DND-41 (cell line): ENCODE data around the gene ITM2C.
A peak's percentile ranks its signal among the peaks of the same experiment; 100 is the strongest.

Experiments used
- ATAC-seq: fragments of 200-7000 bp; cut with Tn5 transposase; 3 replicates; pipeline ENCODE4 v1.9.1; 2021; ENCODE audit warnings: low read depth; ENCODE audit not compliant: insufficient read depth
- DNase-seq: peaks from one replicate; pipeline ENCODE4 v3.0.0-alpha.2; 2020
- H2AFZ ChIP-seq: 2 replicates; pipeline ENCODE4 v1.6.0; 2012; ENCODE audit warnings: low read depth, low read length
- H3K27ac ChIP-seq: 2 replicates; pipeline ENCODE4 v1.5.1; 2012; ENCODE audit warnings: low read length, inconsistent platforms
- H3K27me3 ChIP-seq: fragments of 200-600 bp; sonication (generic); 2 replicates; pipeline ENCODE4 v1.6.0; 2012; ENCODE audit warnings: low read length, mild to moderate bottlenecking, inconsistent platforms; ENCODE audit not compliant: insufficient read depth, poor library complexity
- H3K36me3 ChIP-seq: 2 replicates; pipeline ENCODE4 v1.5.1; 2012; ENCODE audit warnings: low read length, inconsistent platforms; ENCODE audit not compliant: insufficient read depth
- H3K4me1 ChIP-seq: 2 replicates; pipeline ENCODE4 v1.5.1; 2012; ENCODE audit warnings: mild to moderate bottlenecking, low read length; ENCODE audit not compliant: insufficient read depth
- H3K4me2 ChIP-seq: 2 replicates; pipeline ENCODE4 v1.6.0; 2012; ENCODE audit warnings: mild to moderate bottlenecking, moderate library complexity, low read length, inconsistent platforms; ENCODE audit not compliant: insufficient read depth
- H3K4me3 ChIP-seq, 2 experiments: fragments of 200-600 bp in 1 of 2; shearing (Covaris generic) in 1 of 2; 2 replicates each; pipeline ENCODE4 v1.5.1; 2012 to 2016; ENCODE audit warnings: inconsistent platforms in 2 of 2, low read length in 2 of 2, mild to moderate bottlenecking in 2 of 2, low read depth in 1 of 2, moderate library complexity in 1 of 2
- H3K79me2 ChIP-seq: 2 replicates; pipeline ENCODE4 v1.6.0; 2012; ENCODE audit warnings: low read length, inconsistent platforms; ENCODE audit not compliant: insufficient read depth
- H3K9ac ChIP-seq: 2 replicates; pipeline ENCODE4 v1.6.0; 2012; ENCODE audit warnings: low read depth, mild to moderate bottlenecking, inconsistent platforms, low read length, moderate library complexity
- H3K9me3 ChIP-seq: 2 replicates; pipeline ENCODE4 v1.5.1; 2012; ENCODE audit warnings: low read length, moderate library complexity, mild to moderate bottlenecking, inconsistent platforms; ENCODE audit not compliant: insufficient read depth, severe bottlenecking
- H4K20me1 ChIP-seq: 2 replicates; pipeline ENCODE4 v1.6.0; 2012; ENCODE audit warnings: low read length; ENCODE audit not compliant: insufficient read depth
- CTCF ChIP-seq: IDR thresholded peaks from 2 replicates; pipeline ENCODE4 v1.5.1; 2012; ENCODE audit warnings: borderline replicate concordance, low read length, moderate library complexity, mild to moderate bottlenecking; ENCODE audit not compliant: poor library complexity, severe bottlenecking; ENCODE audit errors: extremely low read depth
- EZH2 ChIP-seq: IDR thresholded peaks from 3 replicates; pipeline ENCODE4 v1.6.1; 2012; ENCODE audit warnings: borderline replicate concordance, low read depth, mild to moderate bottlenecking, moderate library complexity, low read length, inconsistent platforms; ENCODE audit not compliant: severe bottlenecking

The ITM2C gene

GRCh38 chr2:230902180-230902899 lies 37.6 kb downstream of the ITM2C start:
- H2AFZ ChIP-seq, result no peak overlapping the region
- peak; percentile 67 for DNase-seq
- peak; percentile 82 for ATAC-seq
- no peak overlapping the region for H3K4me3 ChIP-seq
- H4K20me1 ChIP-seq, result 0 out of 2 replicates have a peak, but pooled peaks cover 4% of the 10 kb centered on the region
- H3K4me2 ChIP-seq, result no peak overlapping the region
- H3K4me1 ChIP-seq, result no peaks in the 10 kb centered on the region
- no peak overlapping the region for H3K27ac ChIP-seq
- H3K36me3 ChIP-seq, result no peaks in the 10 kb centered on the region
- no peak overlapping the region for H3K9ac ChIP-seq
- no peaks in the 10 kb centered on the region for H3K9me3 ChIP-seq
- no peaks in the 10 kb centered on the region for H3K79me2 ChIP-seq
- TF ChIP-seq CTCF (peak; percentile 98), EZH2 (no peak)
- peaks cover 33% of the 10 kb centered on the region for H3K27me3 ChIP-seq

- Histone ChIP-seq H3K4me1 (no peaks in the 10 kb centered on the region), H3K79me2 (no peaks in the 10 kb centered on the region), H4K20me1 (no peaks in the 10 kb centered on the region), H3K27me3 (peaks cover 27% of the 10 kb centered on the region), H2AFZ (no peak overlapping the region), H3K27ac (no peak overlapping the region), H3K4me2 (no peak overlapping the region), H3K9ac (no peak overlapping the region), H3K36me3 (no peaks in the 10 kb centered on the region), H3K4me3 (no peak overlapping the region), H3K9me3 (no peaks in the 10 kb centered on the region)
- no peak for DNase-seq
- ATAC-seq, result no peak
- no peak for TF ChIP-seq EZH2
- no peak for TF ChIP-seq CTCF
Observed at GRCh38 chr2:230903231-230904150, 38.7 kb downstream of the ITM2C start.

GRCh38 chr2:230904856-230905447 lies 40.2 kb downstream of the ITM2C start:
- no peak overlapping the region for H3K9ac ChIP-seq
- no peak overlapping the region for H3K27ac ChIP-seq
- no peaks in the 10 kb centered on the region for H3K9me3 ChIP-seq
- H3K4me1 ChIP-seq, result no peaks in the 10 kb centered on the region
- H3K4me2 ChIP-seq, result no peak overlapping the region
- TF ChIP-seq EZH2 (no peak), CTCF (no peak)
- H3K27me3 ChIP-seq, result peaks cover 18% of the 10 kb centered on the region
- no peaks in the 10 kb centered on the region; the same call in 1 of the 2 replicates for H4K20me1 ChIP-seq
- no peaks in the 10 kb centered on the region for H3K79me2 ChIP-seq
- no peaks in the 10 kb centered on the region for H3K36me3 ChIP-seq
- DNase-seq, result no peak
- H3K4me3 ChIP-seq, result no peak overlapping the region
- ATAC-seq, result no peak
- H2AFZ ChIP-seq, result no peak overlapping the region
